HG03060 (cell line): ENCODE data around the gene C20orf96.
"Not testable (repeated sequence)": the region's sequence is repeated elsewhere in the genome, so short reads cannot be mapped to it uniquely, and the experiment has no call there.

Experiments used
- ATAC-seq: cut with Tn5 transposase; IDR thresholded peaks from one replicate; pipeline ENCODE4 v1.9.1; 2021; ENCODE audit warnings: low read depth, moderate number of reproducible peaks; ENCODE audit not compliant: unreplicated experiment

The C20orf96 gene

GRCh38 chr20:290084-290831 lies at the start of gene C20orf96:
TSS of gene C20orf96 (minus strand) at chr20:290750. CDS start at chr20:290610, 140 bp downstream.
- no peak for ATAC-seq

GRCh38 chr20:336040-336439 lies 45.5 kb upstream of the C20orf96 start:
- not testable (repeated sequence) for ATAC-seq

- ATAC-seq, result no peak
Measured at GRCh38 chr20:334578-334977, 44.0 kb upstream of the C20orf96 start.

- ATAC-seq, result no peak
Measured at GRCh38 chr20:330233-331149, 39.9 kb upstream of the C20orf96 start.

GRCh38 chr20:329851-330232 lies 39.3 kb upstream of the C20orf96 start:
- no peak for ATAC-seq

GRCh38 chr20:328975-329695 lies 38.6 kb upstream of the C20orf96 start:
- ATAC-seq, result no peak

GRCh38 chr20:328027-328974 lies 37.8 kb upstream of the C20orf96 start:
- ATAC-seq, result no peak

- ATAC-seq, result no peak
Measured at GRCh38 chr20:327186-328026, 36.9 kb upstream of the C20orf96 start.

GRCh38 chr20:326645-327185 lies 36.2 kb upstream of the C20orf96 start:
- no peak for ATAC-seq

- no peak for ATAC-seq
Measured at GRCh38 chr20:325889-326644, 35.5 kb upstream of the C20orf96 start.

GRCh38 chr20:325045-325888 lies 34.7 kb upstream of the C20orf96 start, which contains the start of gene SOX12:
TSS of gene SOX12 (plus strand) at chr20:325552. CDS start at chr20:325925, 373 bp downstream.
- peak; percentile 42 for ATAC-seq

- peak; percentile 35 for ATAC-seq
Measured at GRCh38 chr20:324177-325044, 33.9 kb upstream of the C20orf96 start.

GRCh38 chr20:316316-317068 lies 25.9 kb upstream of the C20orf96 start:
- no peak for ATAC-seq

GRCh38 chr20:313948-314347 lies 23.4 kb upstream of the C20orf96 start:
- ATAC-seq, result no peak

GRCh38 chr20:313402-313801 lies 22.9 kb upstream of the C20orf96 start:
- ATAC-seq, result no peak
